ENCODE results near the gene UBE2N.

UBE2N gene

DNA sequence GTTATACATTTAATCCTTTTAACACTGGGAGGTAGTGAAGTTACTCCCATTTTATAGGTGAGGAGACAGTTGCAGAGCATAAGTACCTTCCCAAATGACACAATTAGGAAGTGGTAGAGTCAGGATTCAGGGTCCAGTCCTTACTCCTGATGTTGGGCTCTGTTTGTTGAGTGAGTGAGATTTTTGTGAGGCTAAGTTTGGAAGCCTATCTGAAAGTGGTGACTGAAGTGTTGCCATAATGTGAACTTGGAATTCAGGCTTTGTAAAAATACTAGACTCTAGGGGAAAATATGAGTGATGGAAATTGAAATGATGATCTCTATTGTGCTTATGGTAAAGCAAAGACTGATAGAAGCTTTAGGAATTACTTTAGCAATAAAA, 61.8 kb downstream of the UBE2N start:
- DNase-seq (ENCODE audit: low read depth): no peak

DNA sequence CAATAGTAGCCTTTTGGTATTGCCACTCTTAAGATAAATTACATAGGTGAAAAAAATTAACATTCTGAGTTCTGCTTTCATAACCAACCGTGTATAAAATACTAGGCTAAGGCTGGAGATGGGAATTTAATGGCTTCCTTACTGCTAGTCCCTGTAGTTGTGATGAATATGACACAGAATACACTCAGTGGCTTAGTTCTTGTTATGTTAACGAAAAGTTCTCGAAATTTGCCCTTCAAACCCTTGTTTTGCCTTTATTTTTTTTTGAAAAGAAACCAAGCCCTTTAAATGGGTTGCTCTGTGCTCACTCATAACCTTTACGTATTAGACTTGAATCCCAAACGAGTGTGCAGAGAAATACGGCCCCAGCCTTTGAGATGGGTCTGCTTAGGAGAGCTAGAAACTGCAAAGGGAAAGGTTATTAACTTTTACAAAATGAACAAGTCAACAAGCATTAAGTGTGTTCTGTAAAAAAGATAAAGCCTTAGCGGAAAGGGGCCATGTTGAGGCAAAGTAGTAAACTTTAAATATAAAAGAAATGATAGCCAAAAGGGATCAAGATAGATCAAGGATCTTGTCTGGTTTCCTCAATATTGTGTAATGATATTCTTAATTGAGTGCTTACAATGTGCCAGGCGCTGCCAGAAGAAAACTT, 62.3 kb downstream of the UBE2N start:
- no peak for DNase-seq (ENCODE audit: low read depth)

DNA sequence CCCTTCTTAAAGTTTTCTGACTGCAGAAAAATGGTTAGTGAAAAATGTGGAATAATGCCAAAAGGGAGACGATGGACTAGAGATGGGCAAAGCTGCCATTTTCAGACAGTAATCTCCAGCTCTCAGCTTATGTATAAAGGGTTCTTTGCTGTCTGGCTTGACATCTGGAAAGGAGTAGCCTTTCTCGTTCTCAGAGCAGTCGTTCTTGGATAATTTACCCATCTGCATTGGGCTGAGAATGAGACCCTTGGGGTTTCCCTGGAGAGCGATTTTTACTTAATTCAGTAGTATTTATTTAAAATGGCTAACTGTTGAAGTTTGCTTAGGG, 62.8 kb downstream of the UBE2N start:
- no peak for DNase-seq (ENCODE audit: low read depth)

- peak; percentile 57 for DNase-seq (ENCODE audit: low read depth)
Observed at GRCh38 chr12:93378196-93378997, 63.4 kb downstream of the UBE2N start.

DNA sequence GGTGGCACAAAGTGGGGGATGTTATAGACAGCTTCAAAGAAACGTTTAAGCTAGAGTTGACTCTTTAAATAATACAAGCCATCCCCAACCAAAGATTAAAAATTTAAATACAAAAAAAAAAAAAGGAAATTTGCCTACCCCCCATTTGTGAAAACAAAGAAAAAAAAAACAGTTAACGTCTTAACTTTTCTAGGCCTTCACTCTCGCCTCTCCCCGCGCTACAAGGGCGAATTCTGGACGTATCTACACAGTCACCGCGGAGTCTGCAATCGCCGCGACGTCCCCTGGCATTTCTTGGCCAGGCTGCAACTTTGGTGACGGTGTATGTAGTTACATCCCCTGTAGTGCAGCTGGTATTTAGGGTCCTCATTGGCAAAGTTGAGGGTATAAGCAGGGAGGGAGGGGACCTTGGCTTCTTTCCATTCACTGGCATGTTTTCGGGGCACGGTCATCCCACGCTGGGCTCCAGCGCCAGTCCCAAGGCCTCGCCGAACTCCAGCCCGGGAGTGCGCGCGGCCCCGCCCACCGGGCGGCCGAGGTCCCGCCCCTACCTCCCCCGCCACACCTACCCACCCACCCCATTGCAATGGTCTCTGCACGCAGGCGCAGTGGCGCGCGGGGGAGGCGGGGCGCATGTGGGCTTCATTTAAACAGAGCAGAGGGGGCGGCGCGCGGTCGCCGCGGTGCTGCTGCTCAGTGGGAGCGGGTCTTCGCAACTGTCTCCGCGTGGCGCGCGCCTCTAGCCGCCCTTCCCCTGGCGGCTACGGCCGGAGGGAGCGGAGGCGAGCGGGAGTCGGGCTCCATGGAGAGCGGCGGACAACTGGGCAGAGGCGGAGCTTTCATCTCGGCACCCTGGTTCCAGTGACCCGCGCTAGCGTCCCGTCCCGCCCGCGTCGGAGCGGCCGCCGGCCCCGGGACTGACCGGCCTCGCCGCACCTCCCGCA, 64.2 kb downstream of the UBE2N start, which contains the start of gene NUDT4:
TSS of gene NUDT4 (plus strand) at position 674 of the 944 bp plus-strand sequence. CDS start 398 bp downstream, outside the sequence.
- peak; percentile 78 for DNase-seq (ENCODE audit: low read depth)

DNA sequence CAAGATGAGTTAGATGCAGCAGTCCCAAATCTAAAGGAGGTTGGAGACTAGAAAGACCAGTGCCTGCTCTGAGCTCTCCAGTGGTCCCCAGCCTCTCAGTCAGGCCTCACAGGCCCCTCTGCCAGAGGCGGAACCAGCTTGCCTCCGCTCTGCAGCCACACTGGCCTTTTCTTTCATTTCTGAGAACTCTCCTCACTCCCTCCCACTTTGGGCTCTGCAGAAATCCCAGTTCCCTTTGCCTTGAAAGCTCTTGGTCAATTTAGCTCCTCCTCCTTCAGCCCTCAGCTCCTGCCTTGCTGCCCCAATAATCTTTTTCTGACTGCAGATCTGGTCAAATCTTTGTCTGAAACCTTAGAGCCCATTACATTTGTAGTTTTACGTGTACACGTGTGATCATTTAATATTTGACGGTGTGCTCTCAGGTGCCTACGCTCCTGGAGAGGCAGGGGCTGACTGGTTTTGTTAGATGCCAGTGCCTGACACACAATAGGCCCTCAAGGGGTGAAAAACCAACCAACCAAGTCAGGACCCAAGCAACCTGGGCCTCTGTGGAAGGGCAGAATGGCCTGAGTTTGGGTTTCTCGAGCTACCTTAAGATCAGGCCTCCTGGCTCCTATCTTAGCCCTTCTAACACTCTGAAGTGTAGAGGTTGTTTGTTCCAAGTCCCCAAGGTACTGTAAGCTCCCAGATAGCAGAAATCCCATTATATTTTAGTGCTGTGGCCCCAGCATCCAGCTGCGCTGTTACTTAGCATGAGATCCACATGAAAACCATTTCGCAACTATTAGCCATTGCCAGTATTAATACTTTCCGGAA, 65.1 kb downstream of the UBE2N start:
- no peak for DNase-seq (ENCODE audit: low read depth)

DNA sequence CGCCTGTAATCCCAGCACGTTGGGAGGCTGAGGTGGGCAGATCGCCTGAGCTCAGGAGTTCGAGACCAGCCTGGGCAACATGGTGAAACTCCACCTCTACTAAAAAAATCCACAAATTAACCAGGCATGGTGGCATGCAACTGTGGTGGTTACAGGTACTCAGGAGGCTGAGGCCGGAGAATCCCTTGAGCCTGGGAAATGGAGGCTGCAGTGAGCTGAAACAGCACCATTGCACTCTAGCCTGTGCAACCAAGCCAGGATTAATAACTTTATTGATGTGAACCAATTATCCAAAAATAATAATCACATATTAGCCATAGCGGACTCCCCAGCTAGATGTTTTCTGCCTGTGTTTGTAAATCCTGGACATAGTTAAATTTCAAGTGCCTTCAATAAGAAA, 65.8 kb downstream of the UBE2N start:
- no peak for DNase-seq (ENCODE audit: low read depth)

DNA sequence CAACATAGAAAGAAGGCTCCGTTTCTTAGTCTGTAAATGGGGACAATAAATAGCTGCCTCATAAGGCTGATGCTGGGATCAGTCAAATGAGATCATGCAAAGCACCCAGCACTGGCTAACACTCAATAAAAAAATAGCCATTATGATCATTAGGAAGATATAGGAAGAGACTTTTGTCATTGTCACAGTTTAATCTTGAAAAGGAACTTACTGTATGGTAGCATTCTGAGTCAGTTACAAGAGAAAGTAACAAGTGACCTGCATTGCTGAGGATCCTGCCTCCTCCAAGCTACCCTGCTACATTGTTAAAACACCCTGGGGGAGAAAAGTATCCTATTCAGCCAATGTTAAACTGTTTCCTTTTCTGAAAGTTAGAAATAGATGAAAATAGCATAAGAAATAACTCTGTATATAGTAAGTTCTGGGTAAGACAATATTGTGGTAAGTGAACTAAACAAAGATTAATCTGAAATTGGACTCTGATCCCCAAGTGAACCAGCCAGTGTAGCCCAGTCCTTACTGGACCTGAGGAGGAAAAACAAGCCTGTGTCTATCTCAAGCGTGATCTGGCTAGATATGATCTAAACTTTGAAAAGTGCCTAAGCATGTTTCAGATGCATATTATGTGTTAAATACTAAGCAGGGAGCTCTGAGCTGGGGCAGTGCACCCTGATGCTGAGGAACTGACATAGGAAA, 67.6 kb downstream of the UBE2N start:
- DNase-seq (ENCODE audit: low read depth): no peak

GRCh38 chr12:93370947-93371346, 70.8 kb downstream of the UBE2N start:
- no peak for DNase-seq (ENCODE audit: low read depth)

- DNase-seq (ENCODE audit: low read depth): no peak
Observed at GRCh38 chr12:93369505-93369904, 72.2 kb downstream of the UBE2N start.

DNA sequence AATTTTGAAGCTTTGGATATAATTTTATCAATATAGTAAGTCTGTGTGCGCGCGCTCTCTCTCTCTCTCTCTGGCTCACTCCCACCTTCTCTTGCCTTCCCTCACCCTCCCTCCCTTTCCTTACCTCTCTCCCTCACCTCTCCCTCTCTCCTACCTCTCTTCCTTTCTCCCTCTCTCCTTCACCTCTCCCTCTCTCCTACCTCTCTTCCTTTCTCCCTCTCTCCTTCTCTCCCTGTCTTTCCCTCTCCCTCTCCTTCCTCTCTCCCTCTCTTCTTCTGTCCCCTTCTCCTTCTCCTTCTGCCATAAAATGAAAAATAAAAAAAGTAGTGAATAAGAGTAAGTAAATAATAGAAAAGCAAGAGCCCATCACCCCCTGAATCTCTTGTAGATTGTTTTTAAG, 73.0 kb downstream of the UBE2N start:
- DNase-seq (ENCODE audit: low read depth): no peak

DNA sequence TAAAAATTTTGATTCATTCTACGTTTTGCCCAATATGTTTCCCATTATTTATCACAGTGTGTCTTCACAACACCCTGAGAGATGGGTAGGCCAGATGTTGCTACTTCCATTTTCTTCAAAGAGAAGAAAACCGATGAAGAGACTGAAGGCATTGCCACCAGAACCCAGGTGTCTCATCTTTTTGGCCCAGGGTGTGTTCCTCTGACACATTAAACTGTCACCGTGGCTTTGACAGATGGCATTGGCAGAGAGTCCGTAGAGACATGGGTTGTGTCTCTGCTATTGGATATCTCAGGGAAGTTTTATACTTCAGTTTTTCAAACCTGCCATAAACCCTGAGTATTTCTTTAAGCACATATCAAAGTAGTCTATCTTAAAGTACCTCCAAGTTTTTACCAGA, 75.3 kb downstream of the UBE2N start:
- DNase-seq (ENCODE audit: low read depth): no peak

DNA sequence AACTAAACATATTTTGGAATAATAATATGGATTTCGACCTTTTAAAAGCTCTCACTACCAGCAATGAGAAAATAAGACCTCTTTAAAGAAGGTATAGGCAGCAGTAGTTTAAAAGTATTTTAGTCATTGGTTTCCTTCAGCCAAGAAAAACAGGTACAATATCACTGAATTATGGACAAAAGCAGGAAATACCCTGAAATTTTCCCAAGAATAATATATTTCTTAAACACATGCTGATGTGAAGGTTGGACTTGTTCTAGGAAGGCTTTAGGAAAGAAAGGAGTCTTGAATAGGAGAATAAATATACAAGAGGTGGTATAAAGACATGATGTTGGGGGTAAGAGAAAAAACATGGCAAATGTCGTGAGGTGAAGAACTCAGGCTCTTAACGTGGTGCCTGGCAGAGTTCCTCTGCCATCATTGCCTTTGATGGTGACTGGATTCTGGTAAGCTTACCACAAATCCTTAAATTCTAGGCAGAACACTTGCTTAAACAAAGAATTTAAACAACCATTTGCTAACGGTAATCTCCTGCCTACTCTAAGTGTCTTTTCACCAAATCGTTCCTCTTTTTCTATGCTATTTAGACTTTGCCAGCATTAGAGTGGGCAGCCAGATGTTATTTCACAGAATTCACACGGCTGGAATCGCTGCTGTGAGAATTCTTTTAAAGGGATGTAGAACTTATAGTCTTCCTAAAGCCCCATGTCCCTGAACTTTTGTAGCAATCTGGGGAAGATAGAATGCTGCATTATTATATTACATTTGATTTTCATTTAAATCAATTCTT, 75.9 kb downstream of the UBE2N start:
- DNase-seq (ENCODE audit: low read depth): no peak

DNA sequence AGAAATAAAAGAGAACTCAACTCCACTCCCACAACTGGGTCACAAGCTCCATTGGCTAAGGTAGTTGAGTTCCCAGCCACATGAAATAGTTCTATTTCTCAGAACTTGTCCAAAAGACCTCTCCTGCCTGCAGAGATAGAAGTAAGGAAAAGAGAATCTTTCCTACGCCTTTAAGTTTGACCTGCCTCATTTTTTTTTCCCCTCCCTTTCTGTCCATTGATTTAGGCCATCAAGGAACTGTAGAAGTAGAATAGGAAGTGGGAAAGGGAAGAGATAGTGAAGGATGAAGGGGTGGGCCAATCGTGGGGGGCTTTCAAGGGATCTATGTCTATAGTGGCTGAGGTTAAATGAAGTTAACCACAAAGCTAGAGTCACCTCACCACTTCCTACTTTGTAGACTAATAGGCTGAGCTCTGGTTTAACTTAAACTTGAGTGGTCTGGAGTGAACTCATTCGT, 77.9 kb downstream of the UBE2N start:
- no peak for DNase-seq (ENCODE audit: low read depth)

- no peak for DNase-seq (ENCODE audit: low read depth)
Observed at GRCh38 chr12:93361151-93361919, 80.4 kb downstream of the UBE2N start.

DNA sequence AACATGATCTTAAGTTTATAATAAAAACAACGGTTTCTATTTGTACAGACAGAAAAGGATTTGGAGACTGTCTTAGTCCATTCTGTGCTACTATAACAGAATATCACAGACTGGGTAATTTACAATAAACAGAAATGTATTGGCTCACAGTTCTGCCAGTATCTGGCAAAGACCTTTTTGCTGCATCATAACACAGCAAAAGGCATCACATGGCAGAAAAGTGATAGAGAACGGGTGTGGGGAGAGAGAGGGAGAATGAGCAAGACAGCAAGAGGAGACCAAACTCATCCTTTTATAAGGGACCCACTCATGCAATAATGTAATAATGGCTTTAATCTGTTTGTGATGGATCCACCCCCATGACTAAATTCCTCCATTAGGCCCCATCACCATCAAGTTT, 81.1 kb downstream of the UBE2N start:
- DNase-seq (ENCODE audit: low read depth): no peak

DNA sequence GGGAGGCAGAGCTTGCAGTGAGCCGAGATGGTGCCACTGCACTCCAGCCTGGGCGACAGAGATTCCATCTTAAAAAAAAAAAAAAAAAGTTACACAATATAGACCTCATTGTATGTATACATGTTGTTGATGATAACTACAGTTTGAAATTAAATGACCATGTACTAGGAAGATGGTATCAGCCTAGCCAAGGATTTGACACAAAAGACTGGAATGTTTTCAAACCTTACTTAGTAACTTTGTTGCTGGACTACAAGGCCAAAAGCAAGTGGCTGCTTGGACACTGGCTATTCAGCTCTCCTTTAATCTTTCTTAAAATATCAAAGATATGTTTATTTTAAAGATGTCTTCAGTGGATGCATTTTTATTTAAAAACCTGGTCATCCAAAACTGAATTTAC, 82.9 kb downstream of the UBE2N start:
- DNase-seq (ENCODE audit: low read depth): no peak

DNA sequence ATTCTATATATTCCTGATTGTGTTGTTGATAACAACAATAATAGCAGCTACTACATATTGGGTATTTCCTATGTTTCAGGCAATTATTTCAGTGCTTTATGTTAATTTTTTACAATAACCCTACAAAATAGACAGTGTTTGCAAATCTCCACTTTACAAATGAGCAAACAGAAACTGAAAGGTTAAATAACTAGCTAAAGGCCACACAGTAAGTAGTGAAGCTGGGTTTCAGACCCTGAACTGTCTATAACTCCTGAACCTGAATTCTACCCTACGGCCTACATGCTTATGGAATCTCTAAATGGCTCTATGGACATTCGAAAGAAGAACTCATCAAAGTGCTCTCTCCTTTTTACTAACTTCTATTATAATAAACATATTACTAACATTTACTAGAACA, 83.7 kb downstream of the UBE2N start:
- no peak for DNase-seq (ENCODE audit: low read depth)

GRCh38 chr12:93356214-93356613, 85.5 kb downstream of the UBE2N start:
- no peak for DNase-seq (ENCODE audit: low read depth)

Data from HS-27A (cell line).